Prostate gland (tissue), 2 donors: ENCODE data around the gene CSNK1G1.

ENCODE experiments used
- POLR2A ChIP-seq: fragments of 450-650 bp; IDR thresholded peaks from one replicate; pipeline ENCODE4 v1.6.1; 2016; ENCODE audit warnings: antibody characterized with exemption, mild to moderate bottlenecking
- POLR2AphosphoS5 ChIP-seq: sonication (generic); formaldehyde crosslinking; IDR thresholded peaks from one replicate; pipeline ENCODE4 v1.6.1; 2017; ENCODE audit warnings: antibody characterized with exemption
- TF ChIP-seq, protein P1 (sequence below), 4 experiments: fragments of 200-600 bp in 2 of 4; fragments of 450-650 bp in 2 of 4; sonication (generic) in 2 of 4; IDR thresholded peaks; 1 replicate in 3 of 4; 2 replicates in 1 of 4; pipeline ENCODE4 v1.5.1; 2016 to 2019; ENCODE audit warnings: antibody characterized with exemption in 4 of 4, mild to moderate bottlenecking in 2 of 4, moderate library complexity in 2 of 4

DNA sequence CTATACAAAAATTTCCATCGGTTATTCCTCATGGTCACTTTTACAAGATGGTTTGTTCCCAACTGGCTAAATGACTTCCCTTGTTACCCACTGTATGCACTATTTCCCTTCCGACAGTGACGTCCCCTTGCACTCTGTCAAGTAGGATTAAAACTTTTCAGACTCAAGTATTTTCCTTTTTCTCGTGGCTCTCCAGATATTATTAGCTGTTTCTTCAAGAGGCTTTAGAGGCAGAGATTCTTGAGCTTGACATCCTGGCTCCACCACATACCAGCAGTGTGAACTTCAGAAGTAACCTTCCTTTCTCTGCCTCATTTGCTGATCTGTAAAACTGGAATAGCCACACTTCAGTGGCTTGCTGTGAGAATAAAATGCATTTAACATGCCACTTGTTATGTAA lies 14.0 kb downstream of the CSNK1G1 start:
- TF ChIP-seq POLR2A (no peak), POLR2AphosphoS5 (no peak)
- TF ChIP-seq, protein P1, sequence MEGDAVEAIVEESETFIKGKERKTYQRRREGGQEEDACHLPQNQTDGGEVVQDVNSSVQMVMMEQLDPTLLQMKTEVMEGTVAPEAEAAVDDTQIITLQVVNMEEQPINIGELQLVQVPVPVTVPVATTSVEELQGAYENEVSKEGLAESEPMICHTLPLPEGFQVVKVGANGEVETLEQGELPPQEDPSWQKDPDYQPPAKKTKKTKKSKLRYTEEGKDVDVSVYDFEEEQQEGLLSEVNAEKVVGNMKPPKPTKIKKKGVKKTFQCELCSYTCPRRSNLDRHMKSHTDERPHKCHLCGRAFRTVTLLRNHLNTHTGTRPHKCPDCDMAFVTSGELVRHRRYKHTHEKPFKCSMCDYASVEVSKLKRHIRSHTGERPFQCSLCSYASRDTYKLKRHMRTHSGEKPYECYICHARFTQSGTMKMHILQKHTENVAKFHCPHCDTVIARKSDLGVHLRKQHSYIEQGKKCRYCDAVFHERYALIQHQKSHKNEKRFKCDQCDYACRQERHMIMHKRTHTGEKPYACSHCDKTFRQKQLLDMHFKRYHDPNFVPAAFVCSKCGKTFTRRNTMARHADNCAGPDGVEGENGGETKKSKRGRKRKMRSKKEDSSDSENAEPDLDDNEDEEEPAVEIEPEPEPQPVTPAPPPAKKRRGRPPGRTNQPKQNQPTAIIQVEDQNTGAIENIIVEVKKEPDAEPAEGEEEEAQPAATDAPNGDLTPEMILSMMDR (IDR thresholded peaks at IDR 0.05): no peak
